OCI-LY3 (cell line): ENCODE results near the gene FANCM.

Source experiments
- EZH2phosphoT487 ChIP-seq: fragments of 200-600 bp; shearing (Covaris generic); IDR thresholded peaks from 2 replicates; pipeline ENCODE4 v1.6.1; 2018; ENCODE audit warnings: antibody characterized with exemption, mixed run types, low read depth
- TF ChIP-seq, protein P1 (sequence below): fragments of 200-600, 300-600 bp; sonication (generic); IDR thresholded peaks from 2 replicates; pipeline ENCODE4 v1.5.1; 2014; ENCODE audit warnings: antibody characterized with exemption, low read length, low read depth

DNA sequence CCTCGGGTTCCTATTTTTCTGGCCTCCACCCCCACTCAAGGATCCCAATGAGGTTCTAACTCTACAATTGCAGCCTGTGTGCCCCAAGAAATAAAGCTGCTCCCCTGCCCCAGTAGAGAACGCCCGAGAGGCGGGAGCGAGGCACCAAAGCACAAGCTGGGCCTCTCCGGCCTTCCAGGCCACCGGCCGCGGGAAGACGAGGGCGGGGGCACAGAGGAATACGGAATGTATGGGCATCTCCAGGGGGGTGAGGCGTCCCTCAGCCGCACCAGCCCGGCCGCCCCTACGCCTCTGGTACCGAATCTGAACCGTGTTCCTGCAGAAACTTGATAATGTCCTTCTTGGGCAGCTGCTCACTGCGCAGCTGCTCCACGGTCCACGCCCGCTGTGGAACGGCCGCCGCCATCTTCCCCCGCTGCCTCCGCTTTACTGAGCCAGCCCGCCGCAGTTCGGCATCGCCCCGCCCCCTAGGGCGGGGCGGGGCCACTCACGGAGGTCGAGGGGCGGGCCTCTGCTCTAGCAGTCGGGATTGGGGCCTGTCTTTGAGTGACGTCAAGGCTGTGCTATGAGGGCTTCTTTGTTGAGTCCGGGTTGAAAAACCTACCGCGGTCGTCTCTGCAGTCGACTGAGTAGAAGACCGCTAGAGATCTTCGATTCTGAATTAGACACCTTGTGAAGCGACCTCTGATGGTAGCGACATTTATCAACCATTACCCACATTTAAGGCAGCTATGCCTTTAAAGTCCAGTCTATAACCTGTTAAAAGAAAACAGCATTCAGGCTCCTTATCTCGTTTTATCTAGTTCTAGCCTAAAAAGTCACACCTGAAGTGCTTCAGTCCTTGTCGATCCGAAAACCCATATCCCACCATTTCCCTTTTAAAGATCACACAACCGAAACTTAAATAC, 1.4 kb upstream of the FANCM start, which contains the start of gene FKBP3:
- TF ChIP-seq, protein P1, sequence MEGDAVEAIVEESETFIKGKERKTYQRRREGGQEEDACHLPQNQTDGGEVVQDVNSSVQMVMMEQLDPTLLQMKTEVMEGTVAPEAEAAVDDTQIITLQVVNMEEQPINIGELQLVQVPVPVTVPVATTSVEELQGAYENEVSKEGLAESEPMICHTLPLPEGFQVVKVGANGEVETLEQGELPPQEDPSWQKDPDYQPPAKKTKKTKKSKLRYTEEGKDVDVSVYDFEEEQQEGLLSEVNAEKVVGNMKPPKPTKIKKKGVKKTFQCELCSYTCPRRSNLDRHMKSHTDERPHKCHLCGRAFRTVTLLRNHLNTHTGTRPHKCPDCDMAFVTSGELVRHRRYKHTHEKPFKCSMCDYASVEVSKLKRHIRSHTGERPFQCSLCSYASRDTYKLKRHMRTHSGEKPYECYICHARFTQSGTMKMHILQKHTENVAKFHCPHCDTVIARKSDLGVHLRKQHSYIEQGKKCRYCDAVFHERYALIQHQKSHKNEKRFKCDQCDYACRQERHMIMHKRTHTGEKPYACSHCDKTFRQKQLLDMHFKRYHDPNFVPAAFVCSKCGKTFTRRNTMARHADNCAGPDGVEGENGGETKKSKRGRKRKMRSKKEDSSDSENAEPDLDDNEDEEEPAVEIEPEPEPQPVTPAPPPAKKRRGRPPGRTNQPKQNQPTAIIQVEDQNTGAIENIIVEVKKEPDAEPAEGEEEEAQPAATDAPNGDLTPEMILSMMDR = peak; percentile 48
- TF ChIP-seq EZH2phosphoT487 = no peak
